HG03378 (cell line): ENCODE data around the gene PHYH.

Source experiments
- ATAC-seq: cut with Tn5 transposase; IDR thresholded peaks from one replicate; pipeline ENCODE4 v1.9.1; 2021; ENCODE audit warnings: mild to moderate bottlenecking, moderate library complexity; ENCODE audit not compliant: unreplicated experiment

Gene PHYH

GRCh38 chr10:13231190-13231589 is 68.7 kb downstream of the PHYH start:
- ATAC-seq, result no peak
